KMS-11 (cell line): ENCODE results near the gene FOXB2.

Experiments used
- H2AFZ ChIP-seq: fragments of 200-600 bp; sonication (generic); 2 replicates; pipeline ENCODE4 v1.6.1; 2016; ENCODE audit warnings: antibody characterized with exemption, mixed run types, low read depth
- H3K27ac ChIP-seq: fragments of 200-600 bp; sonication (generic); 2 replicates; pipeline ENCODE4 v1.6.1; 2016; ENCODE audit warnings: mild to moderate bottlenecking, mixed run types
- H3K27me3 ChIP-seq: fragments of 200-600 bp; sonication (generic); 2 replicates; pipeline ENCODE4 v1.6.1; 2017; ENCODE audit warnings: mild to moderate bottlenecking, low read depth, mixed run types, moderate library complexity; ENCODE audit not compliant: insufficient read depth
- H3K36me3 ChIP-seq: fragments of 200-600 bp; sonication (generic); 2 replicates; pipeline ENCODE4 v1.6.1; 2017; ENCODE audit warnings: mild to moderate bottlenecking, mixed run types; ENCODE audit not compliant: insufficient read depth
- H3K4me1 ChIP-seq: fragments of 200-600 bp; sonication (generic); 2 replicates; pipeline ENCODE4 v1.6.1; 2016; ENCODE audit warnings: mild to moderate bottlenecking, low read depth, mixed run types; ENCODE audit not compliant: poor library complexity, severe bottlenecking
- H3K4me2 ChIP-seq: fragments of 200-600 bp; sonication (generic); 2 replicates; pipeline ENCODE4 v1.7.0; 2016; ENCODE audit warnings: mild to moderate bottlenecking, mixed run types
- H3K4me3 ChIP-seq: fragments of 200-600 bp; sonication (generic); IDR thresholded peaks from 2 replicates; pipeline ENCODE4 v1.6.1; 2017; ENCODE audit warnings: low read depth, low read length, mixed read lengths; ENCODE audit not compliant: insufficient read depth
- H3K79me2 ChIP-seq: fragments of 200-600 bp; sonication (generic); 2 replicates; pipeline ENCODE4 v1.6.1; 2016; ENCODE audit warnings: low read depth, mixed run types; ENCODE audit not compliant: insufficient read depth
- H3K9ac ChIP-seq: fragments of 200-600 bp; sonication (generic); 2 replicates; pipeline ENCODE4 v1.6.1; 2016; ENCODE audit warnings: mild to moderate bottlenecking, mixed run types
- H4K20me1 ChIP-seq: fragments of 200-600 bp; sonication (generic); 2 replicates; pipeline ENCODE4 v1.6.1; 2016; ENCODE audit warnings: mild to moderate bottlenecking, mixed run types; ENCODE audit not compliant: insufficient read depth
- CTCF ChIP-seq: fragments of 200-600 bp; sonication (generic); conservative IDR thresholded peaks from 2 replicates; pipeline ENCODE4 v1.6.1; 2017; ENCODE audit warnings: low read depth, mild to moderate bottlenecking, antibody characterized with exemption, low read length, moderate library complexity, mixed read lengths

The FOXB2 gene

GRCh38 chr9:76985581-76985980 lies 33.9 kb upstream of the FOXB2 start:
- TF ChIP-seq CTCF, result no peak
- Histone ChIP-seq H3K4me3 (no peak overlapping the region), H4K20me1 (no peaks in the 10 kb centered on the region), H3K79me2 (no peaks in the 10 kb centered on the region), H3K9ac (no peak overlapping the region), H3K27ac (no peak overlapping the region), H3K4me1 (no peaks in the 10 kb centered on the region), H3K36me3 (no peaks in the 10 kb centered on the region), H2AFZ (no peak overlapping the region), H3K27me3 (no peaks in the 10 kb centered on the region), H3K4me2 (no peak overlapping the region)

- H3K4me2 ChIP-seq, result no peak overlapping the region
- TF ChIP-seq CTCF, result peak; percentile 71
Observed at GRCh38 chr9:76987594-76988200, 31.8 kb upstream of the FOXB2 start.

GRCh38 chr9:76988941-76989340 lies 30.5 kb upstream of the FOXB2 start:
- no peaks in the 10 kb centered on the region for H3K27me3 ChIP-seq
- H3K9ac ChIP-seq, result no peak overlapping the region
- no peaks in the 10 kb centered on the region for H3K4me1 ChIP-seq
- H3K79me2 ChIP-seq, result no peaks in the 10 kb centered on the region
- TF ChIP-seq CTCF, result no peak
- H3K4me2 ChIP-seq, result no peak overlapping the region
- no peak overlapping the region for H3K4me3 ChIP-seq
- no peaks in the 10 kb centered on the region for H3K36me3 ChIP-seq
- no peaks in the 10 kb centered on the region for H4K20me1 ChIP-seq
- no peak overlapping the region for H2AFZ ChIP-seq
- H3K27ac ChIP-seq, result no peak overlapping the region

More at GRCh38 chr9:76987594-76988200, 31.8 kb upstream of the FOXB2 start:
- Histone ChIP-seq H3K79me2 (no peaks in the 10 kb centered on the region), H3K9ac (no peak overlapping the region), H2AFZ (no peak overlapping the region), H4K20me1 (no peaks in the 10 kb centered on the region), H3K27me3 (no peaks in the 10 kb centered on the region), H3K4me1 (no peaks in the 10 kb centered on the region), H3K27ac (no peak overlapping the region), H3K4me3 (no peak overlapping the region), H3K36me3 (no peaks in the 10 kb centered on the region)

- no peaks in the 10 kb centered on the region for H3K4me1 ChIP-seq
- no peaks in the 10 kb centered on the region for H4K20me1 ChIP-seq
- H3K27ac ChIP-seq, result no peak overlapping the region
- H3K4me3 ChIP-seq, result no peak overlapping the region
- TF ChIP-seq CTCF, result no peak
- H3K79me2 ChIP-seq, result no peaks in the 10 kb centered on the region
- no peak overlapping the region for H3K9ac ChIP-seq
- no peak overlapping the region for H2AFZ ChIP-seq
- no peaks in the 10 kb centered on the region for H3K36me3 ChIP-seq
- H3K27me3 ChIP-seq, result no peaks in the 10 kb centered on the region
- H3K4me2 ChIP-seq, result no peak overlapping the region
Observed at GRCh38 chr9:76989501-76989900, 30.0 kb upstream of the FOXB2 start.
